ENCODE results near the gene PTGIS.

- TF ChIP-seq CTCF (IDR thresholded peaks at IDR 0.05) (no peak), POLR2A (IDR thresholded peaks at IDR 0.05) (no peak), POLR2AphosphoS5 (IDR thresholded peaks at IDR 0.05) (no peak)
Measured at GRCh38 chr20:49548371-49548947, 19.5 kb downstream of the PTGIS start.

Measured in prostate gland (tissue), 2 donors.